ENCODE data around the gene ADPRM. TPM values are rescaled to one million over a fixed set of nuclear protein-coding genes. Genes with fewer than 3 reads are reported as not detected.
A peak's percentile ranks its signal among the peaks of the same experiment; 100 is the strongest.

Gene ADPRM, protein sequence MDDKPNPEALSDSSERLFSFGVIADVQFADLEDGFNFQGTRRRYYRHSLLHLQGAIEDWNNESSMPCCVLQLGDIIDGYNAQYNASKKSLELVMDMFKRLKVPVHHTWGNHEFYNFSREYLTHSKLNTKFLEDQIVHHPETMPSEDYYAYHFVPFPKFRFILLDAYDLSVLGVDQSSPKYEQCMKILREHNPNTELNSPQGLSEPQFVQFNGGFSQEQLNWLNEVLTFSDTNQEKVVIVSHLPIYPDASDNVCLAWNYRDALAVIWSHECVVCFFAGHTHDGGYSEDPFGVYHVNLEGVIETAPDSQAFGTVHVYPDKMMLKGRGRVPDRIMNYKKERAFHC
- polyA plus RNA-seq (9.9 to 15.0 TPM (median 14.2 TPM) in 3 replicates), polyA minus RNA-seq (2.5 to 14.6 TPM (median 12.0 TPM) in 3 replicates)
- polyA plus RNA-seq (2011; ENCODE audit: low read depth), result 4.9 TPM
- polyA plus RNA-seq (2011; cell fraction: cytosol; rRNA removed), result 11.2 and 21.1 TPM in 2 replicates
- polyA plus RNA-seq (2011; cell fraction: nucleus; rRNA removed), result 10.7 and 10.9 TPM in 2 replicates
- polyA plus RNA-seq (2012; ENCODE audit: low replicate concordance), result 7.5 and 11.7 TPM in 2 replicates
- polyA minus RNA-seq (2011; cell fraction: cytosol; rRNA and poly(A)+ RNA removed), result 4.2 TPM
- polyA minus RNA-seq (2011; cell fraction: nucleus; rRNA and poly(A)+ RNA removed), result 2.3 and 5.4 TPM in 2 replicates

DNA sequence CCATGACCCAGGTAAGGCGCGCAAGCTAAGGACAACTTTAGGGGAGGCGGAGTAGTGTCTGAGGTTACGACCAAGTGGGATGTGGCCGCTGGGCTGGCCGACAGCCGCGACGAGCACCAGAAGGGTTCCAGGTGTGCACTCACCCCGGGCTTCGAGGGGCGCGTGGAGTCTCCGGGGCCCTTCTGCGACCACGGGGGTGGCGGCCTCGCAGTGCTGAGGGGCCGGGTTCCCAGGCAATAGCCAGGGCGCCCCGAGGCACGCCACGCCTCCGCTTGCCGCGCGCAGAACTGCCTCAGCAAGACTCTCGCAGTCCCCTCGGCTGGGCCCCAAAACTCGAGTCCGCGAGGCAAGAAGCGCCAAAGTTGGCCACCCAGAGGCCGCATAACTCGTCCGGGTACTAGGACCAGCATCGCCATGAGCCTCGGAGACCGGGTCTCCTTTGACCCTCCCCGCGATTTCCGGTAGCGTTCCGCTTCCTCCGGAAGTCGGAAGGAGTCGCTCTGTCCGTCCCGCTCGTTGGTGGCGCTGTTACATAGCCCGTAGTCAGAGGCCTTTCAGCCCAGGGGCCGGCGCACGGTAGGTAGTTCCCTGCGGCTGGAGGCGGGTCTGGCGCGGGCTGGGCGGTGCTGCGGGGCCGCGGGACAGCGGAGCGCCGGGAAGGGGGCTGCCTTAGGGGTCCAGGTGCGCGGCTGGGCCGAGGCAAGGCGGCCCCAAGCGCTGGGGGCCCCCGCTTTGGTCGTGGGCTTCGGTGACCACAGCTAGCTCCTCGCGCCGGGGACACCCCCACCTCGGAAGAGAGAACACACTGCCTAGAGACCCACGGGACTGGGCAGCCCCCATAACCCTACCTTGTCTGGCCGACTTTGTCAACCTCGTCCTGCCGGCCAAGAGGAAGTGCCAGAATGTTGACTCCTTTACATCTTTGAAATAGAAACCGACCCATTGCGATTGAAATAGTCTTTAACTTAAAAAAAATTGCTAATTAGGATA, at the start of gene ADPRM, which contains the start of gene SCO1:
TSS of gene ADPRM (plus strand) at position 503 of the 990 bp plus-strand sequence. CDS start 7,333 bp downstream, outside the sequence.
TSS of gene SCO1 (minus strand) at position 442 of the 990 bp plus-strand sequence. CDS start at position 416, 26 bp downstream.
- dilution Hi-C loops (cut with MboI; ENCODE audit: extremely low pct_ligation_motif_present, low sequenced_read_pairs), result no loop called here
- Histone ChIP-seq H4K20me1 (ENCODE audit: control insufficient read depth, extremely low read depth, insufficient read depth, low read length) (no peaks in the 10 kb centered on the region), H3K79me2 (ENCODE audit: control insufficient read depth, insufficient read depth, low read length) (peaks cover 66% of the 10 kb centered on the region), H3K9me1 (ENCODE audit: control insufficient read depth, extremely low read depth, insufficient read depth, low read length) (no peaks in the 10 kb centered on the region), H3K4me3 (ENCODE audit: control insufficient read depth in 2 of 3, extremely low read depth in 1 of 3, insufficient read depth in 2 of 3, low read depth in 1 of 3, low read length in 3 of 3) (peak within 1 kb of the TSS; percentile 84 to 95 (median 90)), H2AFZ (ENCODE audit: control insufficient read depth, low read length) (peak within 1 kb of the TSS; percentile 84), H3K4me2 (ENCODE audit: control insufficient read depth, extremely low read depth, insufficient read depth, low read depth, low read length) (peak within 1 kb of the TSS; percentile 95), H3K27me3 (ENCODE audit: control insufficient read depth, extremely low read depth, insufficient read depth, low read length) (no peaks in the 10 kb centered on the region), H3K36me3 (ENCODE audit: control insufficient read depth in 2 of 2, extremely low read depth in 1 of 2, insufficient read depth in 2 of 2, low read length in 2 of 2) (peaks cover 8 to 13% of the 10 kb centered on the region in 2 experiments), H3K4me1 (ENCODE audit: control insufficient read depth, extremely low read depth, insufficient read depth, low read length) (peaks cover 17% of the 10 kb centered on the region), H3K9me3 (ENCODE audit: control insufficient read depth, low read depth, low read length) (no peaks in the 10 kb centered on the region), H3K9ac (ENCODE audit: control insufficient read depth, extremely low read depth, insufficient read depth, low read length) (peak within 1 kb of the TSS; percentile 90), H3K27ac (ENCODE audit: control insufficient read depth, insufficient read depth, low read length) (peak within 1 kb of the TSS; percentile 86)
- DNase-seq (ENCODE audit: low read depth, low spot score), result peak; percentile 40
- TF ChIP-seq, protein P1, sequence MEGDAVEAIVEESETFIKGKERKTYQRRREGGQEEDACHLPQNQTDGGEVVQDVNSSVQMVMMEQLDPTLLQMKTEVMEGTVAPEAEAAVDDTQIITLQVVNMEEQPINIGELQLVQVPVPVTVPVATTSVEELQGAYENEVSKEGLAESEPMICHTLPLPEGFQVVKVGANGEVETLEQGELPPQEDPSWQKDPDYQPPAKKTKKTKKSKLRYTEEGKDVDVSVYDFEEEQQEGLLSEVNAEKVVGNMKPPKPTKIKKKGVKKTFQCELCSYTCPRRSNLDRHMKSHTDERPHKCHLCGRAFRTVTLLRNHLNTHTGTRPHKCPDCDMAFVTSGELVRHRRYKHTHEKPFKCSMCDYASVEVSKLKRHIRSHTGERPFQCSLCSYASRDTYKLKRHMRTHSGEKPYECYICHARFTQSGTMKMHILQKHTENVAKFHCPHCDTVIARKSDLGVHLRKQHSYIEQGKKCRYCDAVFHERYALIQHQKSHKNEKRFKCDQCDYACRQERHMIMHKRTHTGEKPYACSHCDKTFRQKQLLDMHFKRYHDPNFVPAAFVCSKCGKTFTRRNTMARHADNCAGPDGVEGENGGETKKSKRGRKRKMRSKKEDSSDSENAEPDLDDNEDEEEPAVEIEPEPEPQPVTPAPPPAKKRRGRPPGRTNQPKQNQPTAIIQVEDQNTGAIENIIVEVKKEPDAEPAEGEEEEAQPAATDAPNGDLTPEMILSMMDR (optimal IDR thresholded peaks at IDR 0.05 in 1 of 3, IDR thresholded peaks at IDR 0.05 in 1 of 3, conservative IDR thresholded peaks at IDR 0.05 in 1 of 3; ENCODE audit: extremely low read depth in 1 of 3, insufficient read depth in 2 of 3, low read length in 3 of 3), result peak; percentile 36 to 50 (median 47)
- TF ChIP-seq EZH2 (IDR thresholded peaks at IDR 0.05; ENCODE audit: low read length), result no peak
- FAIRE-seq, result peak; percentile 77

DNA sequence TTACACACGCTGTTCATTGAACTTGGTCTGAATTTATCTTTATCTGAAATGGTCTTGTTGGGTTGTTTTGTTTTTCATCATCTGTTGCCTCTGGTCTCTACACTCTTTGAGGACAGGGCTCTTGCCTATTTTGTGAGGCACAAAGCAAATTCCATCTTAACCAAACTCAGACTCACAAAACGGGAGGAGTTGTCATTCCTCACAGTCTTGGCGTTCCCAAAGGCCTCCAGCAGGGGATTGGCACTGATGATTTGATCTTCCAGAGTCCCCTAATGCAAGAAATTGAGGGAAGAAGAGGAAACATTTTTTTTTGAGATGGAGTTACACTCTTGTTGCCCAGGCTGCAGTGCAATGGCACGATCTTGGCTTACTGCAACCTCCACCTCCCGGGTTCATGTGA, 49.0 kb upstream of the ADPRM start:
- dilution Hi-C loops (cut with MboI; ENCODE audit: extremely low pct_ligation_motif_present, low sequenced_read_pairs), result no loop called here
- no peak overlapping the region for H3K4me3 ChIP-seq (ENCODE audit: control insufficient read depth in 2 of 3, extremely low read depth in 1 of 3, insufficient read depth in 2 of 3, low read depth in 1 of 3, low read length in 3 of 3)
- H3K9me3 ChIP-seq (ENCODE audit: control insufficient read depth, low read depth, low read length), result no peaks in the 10 kb centered on the region
- H3K27ac ChIP-seq (ENCODE audit: control insufficient read depth, insufficient read depth, low read length), result no peak overlapping the region
- H3K4me2 ChIP-seq (ENCODE audit: control insufficient read depth, extremely low read depth, insufficient read depth, low read depth, low read length), result no peak overlapping the region
- H3K27me3 ChIP-seq (ENCODE audit: control insufficient read depth, extremely low read depth, insufficient read depth, low read length), result no peaks in the 10 kb centered on the region
- no peaks in the 10 kb centered on the region for H4K20me1 ChIP-seq (ENCODE audit: control insufficient read depth, extremely low read depth, insufficient read depth, low read length)
- DNase-seq (ENCODE audit: low read depth, low spot score), result no peak
- H3K9ac ChIP-seq (ENCODE audit: control insufficient read depth, extremely low read depth, insufficient read depth, low read length), result no peak overlapping the region
- H3K4me1 ChIP-seq (ENCODE audit: control insufficient read depth, extremely low read depth, insufficient read depth, low read length), result no peaks in the 10 kb centered on the region
- FAIRE-seq, result no peak
- no peak overlapping the region for H2AFZ ChIP-seq (ENCODE audit: control insufficient read depth, low read length)
- H3K36me3 ChIP-seq (ENCODE audit: control insufficient read depth in 2 of 2, extremely low read depth in 1 of 2, insufficient read depth in 2 of 2, low read length in 2 of 2), result no peaks in the 10 kb centered on the region
- no peak for TF ChIP-seq EZH2 (IDR thresholded peaks at IDR 0.05; ENCODE audit: low read length)
- TF ChIP-seq, protein P1 (optimal IDR thresholded peaks at IDR 0.05 in 1 of 3, IDR thresholded peaks at IDR 0.05 in 1 of 3, conservative IDR thresholded peaks at IDR 0.05 in 1 of 3; ENCODE audit: extremely low read depth in 1 of 3, insufficient read depth in 2 of 3, low read length in 3 of 3), result no peak
- no peaks in the 10 kb centered on the region for H3K9me1 ChIP-seq (ENCODE audit: control insufficient read depth, extremely low read depth, insufficient read depth, low read length)
- no peaks in the 10 kb centered on the region for H3K79me2 ChIP-seq (ENCODE audit: control insufficient read depth, insufficient read depth, low read length)
